Ovary (tissue), 3 donors: ENCODE results near the gene CCBE1.

Source experiments
- EP300 ChIP-seq: sonication (generic); formaldehyde crosslinking; IDR thresholded peaks from one replicate; pipeline ENCODE4 v1.6.1; 2017; ENCODE audit warnings: antibody characterized with exemption
- POLR2A ChIP-seq: fragments of 450-650 bp; IDR thresholded peaks from one replicate; pipeline ENCODE4 v1.6.1; 2017; ENCODE audit warnings: antibody characterized with exemption, mild to moderate bottlenecking, moderate library complexity
- TF ChIP-seq, protein P1 (sequence below), 3 donors: fragments of 450-650 bp in 2 of 3; fragments of 200-600 bp in 1 of 3; IDR thresholded peaks; one replicate each; pipeline versions ENCODE4 v1.5.1 to v1.8.0; 2016 to 2022; ENCODE audit warnings: antibody characterized with exemption in 3 of 3, mild to moderate bottlenecking in 1 of 3
- donor health status: DM: no; HTN: no; CAD: no.

DNA sequence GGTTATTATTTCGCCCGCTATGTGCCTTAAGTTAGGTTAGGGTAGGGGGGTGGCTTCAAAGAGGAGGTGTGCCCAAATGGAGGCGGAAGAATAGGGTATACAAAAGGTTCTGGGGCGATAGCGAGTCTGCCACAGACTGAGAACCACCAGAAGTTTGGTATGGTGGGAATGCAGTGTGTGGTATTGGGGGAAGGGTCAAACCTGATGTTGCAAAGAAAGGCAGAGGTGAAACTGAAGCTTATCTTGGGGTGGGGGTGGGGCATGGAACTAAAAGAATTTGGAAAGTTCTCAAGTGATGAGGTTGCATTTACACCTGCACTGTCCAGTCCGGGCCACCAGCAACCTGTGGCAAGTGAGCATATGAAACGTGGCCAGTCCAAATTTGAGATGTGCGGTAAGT, 11.8 kb upstream of the CCBE1 start:
- TF ChIP-seq, protein P1, sequence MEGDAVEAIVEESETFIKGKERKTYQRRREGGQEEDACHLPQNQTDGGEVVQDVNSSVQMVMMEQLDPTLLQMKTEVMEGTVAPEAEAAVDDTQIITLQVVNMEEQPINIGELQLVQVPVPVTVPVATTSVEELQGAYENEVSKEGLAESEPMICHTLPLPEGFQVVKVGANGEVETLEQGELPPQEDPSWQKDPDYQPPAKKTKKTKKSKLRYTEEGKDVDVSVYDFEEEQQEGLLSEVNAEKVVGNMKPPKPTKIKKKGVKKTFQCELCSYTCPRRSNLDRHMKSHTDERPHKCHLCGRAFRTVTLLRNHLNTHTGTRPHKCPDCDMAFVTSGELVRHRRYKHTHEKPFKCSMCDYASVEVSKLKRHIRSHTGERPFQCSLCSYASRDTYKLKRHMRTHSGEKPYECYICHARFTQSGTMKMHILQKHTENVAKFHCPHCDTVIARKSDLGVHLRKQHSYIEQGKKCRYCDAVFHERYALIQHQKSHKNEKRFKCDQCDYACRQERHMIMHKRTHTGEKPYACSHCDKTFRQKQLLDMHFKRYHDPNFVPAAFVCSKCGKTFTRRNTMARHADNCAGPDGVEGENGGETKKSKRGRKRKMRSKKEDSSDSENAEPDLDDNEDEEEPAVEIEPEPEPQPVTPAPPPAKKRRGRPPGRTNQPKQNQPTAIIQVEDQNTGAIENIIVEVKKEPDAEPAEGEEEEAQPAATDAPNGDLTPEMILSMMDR (IDR thresholded peaks at IDR 0.05) = no peak
- no peak for TF ChIP-seq POLR2A
- no peak for TF ChIP-seq EP300
